Left lung (tissue), 10 donors: ENCODE data around the gene NSD2. TPM values are rescaled to one million over a fixed set of nuclear protein-coding genes. Genes with fewer than 3 reads are reported as not detected.

Experiments
- ATAC-seq: fragments of 200-7000 bp; cut with Tn5 transposase; one replicate; pipeline ENCODE4 v1.9.1; 2020; ENCODE audit warnings: moderate library complexity
- DNase-seq, 4 donors: peaks; one replicate each; pipeline ENCODE4 v3.0.0-alpha.2; 2013 to 2020
- H3K27ac ChIP-seq, 2 donors: fragments of 200-600 bp; sonication (generic) in 1 of 2; one replicate each; pipeline versions ENCODE4 v1.5.0 to v1.8.0; 2020 to 2021
- H3K27me3 ChIP-seq, 2 donors: fragments of 200-600 bp; sonication (generic) in 1 of 2; one replicate each; pipeline versions ENCODE4 v1.5.0 to v1.8.0; 2020 to 2021
- H3K36me3 ChIP-seq, 2 donors: fragments of 200-600 bp; sonication (generic) in 1 of 2; one replicate each; pipeline versions ENCODE4 v1.5.0 to v1.8.0; 2020 to 2021
- H3K4me1 ChIP-seq, 2 donors: fragments of 200-600 bp; one replicate each; pipeline ENCODE4 v1.8.0; 2021
- H3K4me3 ChIP-seq, 2 donors: fragments of 200-600 bp; sonication (generic) in 1 of 2; one replicate each; pipeline versions ENCODE4 v1.5.0 to v1.8.0; 2020 to 2021; ENCODE audit warnings: mild to moderate bottlenecking in 1 of 2
- H3K9me3 ChIP-seq, 2 donors: fragments of 200-600 bp; sonication (generic) in 1 of 2; one replicate each; pipeline versions ENCODE4 v1.5.0 to v1.8.0; 2020 to 2021
- intact Hi-C, 2 donors: fragments of 100-400 bp; cut with DNase I; formaldehyde crosslinking; loops; one replicate each; pipeline versions ENCODE4 v1.11.2 to v1.14.2; 2022
- polyA plus RNA-seq, 6 donors: library from polyadenylated mRNA; unstranded; fragments of 120-200 nt; gene quantifications; one replicate each; pipeline ENCODE4 v1.2.1, GENCODE V29; 2013; ENCODE audit not compliant: insufficient read length in 6 of 6
- total RNA-seq, 2 donors: library from RNA; stranded (reverse); fragmentation: NEBNext Ultra II Directional; extraction: Animal tissue kit (Norgen Biotek cat#: 25700); gene quantifications; one replicate each; pipeline ENCODE4 v1.2.1, GENCODE V29; 2021
- TF ChIP-seq, protein P1 (sequence below), 2 donors: fragments of 200-600 bp; sonication (generic) in 1 of 2; IDR thresholded peaks; one replicate each; pipeline versions ENCODE4 v1.5.0 to v1.8.0; 2021; ENCODE audit warnings: antibody characterized with exemption in 2 of 2
- donor health status: DM: no; HTN: yes; CAD: no.
- donor health status: DM: no; HTN: no; CAD: no.

Gene NSD2
- total and polyA plus RNA-seq, 8 donors, result 53.6 to 93.8 (median 80.0) TPM

DNA sequence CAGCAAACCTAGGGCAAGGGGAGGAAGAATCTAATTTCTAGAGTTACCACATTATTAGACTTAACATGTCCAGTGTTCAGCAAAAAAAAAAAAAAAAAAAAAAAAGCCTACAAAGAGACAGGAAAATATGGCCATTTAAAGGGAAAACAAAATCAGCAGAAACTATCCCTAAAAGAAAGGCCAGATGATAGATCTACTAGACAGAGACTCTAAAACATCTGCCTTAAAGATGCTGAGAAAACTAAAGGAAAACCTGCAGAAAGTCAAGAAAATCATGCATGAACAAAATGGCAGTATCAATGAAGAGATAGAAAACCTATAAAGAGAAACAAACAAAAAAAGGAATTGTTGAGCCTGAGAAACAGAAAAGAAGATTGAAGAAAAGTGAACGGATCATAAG is 93.8 kb downstream of the NSD2 start:
- Histone ChIP-seq H3K9me3 (no peaks in the 10 kb centered on the region), H3K4me1 (no peaks in the 10 kb centered on the region), H3K36me3 (peaks cover 0 to 70% of the 10 kb centered on the region in 2 donors), H3K27me3 (no peaks in the 10 kb centered on the region), H3K4me3 (no peak overlapping the region), H3K27ac (no peak overlapping the region)
- ATAC-seq (no peak), DNase-seq (no peak)
- TF ChIP-seq, protein P1, sequence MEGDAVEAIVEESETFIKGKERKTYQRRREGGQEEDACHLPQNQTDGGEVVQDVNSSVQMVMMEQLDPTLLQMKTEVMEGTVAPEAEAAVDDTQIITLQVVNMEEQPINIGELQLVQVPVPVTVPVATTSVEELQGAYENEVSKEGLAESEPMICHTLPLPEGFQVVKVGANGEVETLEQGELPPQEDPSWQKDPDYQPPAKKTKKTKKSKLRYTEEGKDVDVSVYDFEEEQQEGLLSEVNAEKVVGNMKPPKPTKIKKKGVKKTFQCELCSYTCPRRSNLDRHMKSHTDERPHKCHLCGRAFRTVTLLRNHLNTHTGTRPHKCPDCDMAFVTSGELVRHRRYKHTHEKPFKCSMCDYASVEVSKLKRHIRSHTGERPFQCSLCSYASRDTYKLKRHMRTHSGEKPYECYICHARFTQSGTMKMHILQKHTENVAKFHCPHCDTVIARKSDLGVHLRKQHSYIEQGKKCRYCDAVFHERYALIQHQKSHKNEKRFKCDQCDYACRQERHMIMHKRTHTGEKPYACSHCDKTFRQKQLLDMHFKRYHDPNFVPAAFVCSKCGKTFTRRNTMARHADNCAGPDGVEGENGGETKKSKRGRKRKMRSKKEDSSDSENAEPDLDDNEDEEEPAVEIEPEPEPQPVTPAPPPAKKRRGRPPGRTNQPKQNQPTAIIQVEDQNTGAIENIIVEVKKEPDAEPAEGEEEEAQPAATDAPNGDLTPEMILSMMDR (IDR thresholded peaks at IDR 0.05), result no peak
- intact Hi-C loops, result no loop called here

DNA sequence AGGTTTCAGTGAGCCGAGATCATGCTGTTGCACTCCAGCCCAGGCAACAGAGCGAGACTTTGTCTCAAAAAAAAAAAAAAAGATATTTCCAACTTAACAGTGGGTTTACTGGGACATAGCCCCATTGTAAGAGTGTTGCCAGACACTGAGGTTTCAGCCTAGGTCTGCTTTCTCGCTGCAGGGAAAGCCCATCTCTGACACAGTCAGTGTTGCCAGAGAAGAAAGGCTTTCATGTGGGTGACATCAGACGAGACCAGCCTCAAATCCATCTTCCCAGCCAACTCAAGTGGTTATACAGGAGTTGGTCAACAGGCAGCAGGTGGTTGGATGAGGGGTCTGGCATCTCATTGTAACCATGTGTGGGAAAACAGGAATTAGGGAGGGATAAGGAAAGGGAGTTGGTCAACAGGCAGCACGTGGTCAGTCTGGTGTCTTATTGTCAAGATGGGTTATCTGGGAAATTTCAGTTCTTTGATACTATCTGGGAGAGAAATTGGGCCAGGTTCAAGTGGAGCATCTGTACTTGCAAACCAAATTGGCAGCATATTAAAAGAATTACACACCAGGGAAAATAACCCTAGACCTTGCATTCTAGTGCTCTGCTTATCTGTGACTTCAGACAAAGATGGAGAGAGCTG is 96.4 kb downstream of the NSD2 start:
- Histone ChIP-seq H3K36me3 (peaks cover 0 to 70% of the 10 kb centered on the region in 2 donors), H3K4me1 (no peaks in the 10 kb centered on the region), H3K4me3 (no peak overlapping the region), H3K27ac (no peak overlapping the region), H3K9me3 (no peaks in the 10 kb centered on the region), H3K27me3 (no peaks in the 10 kb centered on the region)
- intact Hi-C loops, result no loop called here
- TF ChIP-seq, protein P1 (IDR thresholded peaks at IDR 0.05), result no peak
- DNase-seq, result no peak
- ATAC-seq, result no peak

DNA sequence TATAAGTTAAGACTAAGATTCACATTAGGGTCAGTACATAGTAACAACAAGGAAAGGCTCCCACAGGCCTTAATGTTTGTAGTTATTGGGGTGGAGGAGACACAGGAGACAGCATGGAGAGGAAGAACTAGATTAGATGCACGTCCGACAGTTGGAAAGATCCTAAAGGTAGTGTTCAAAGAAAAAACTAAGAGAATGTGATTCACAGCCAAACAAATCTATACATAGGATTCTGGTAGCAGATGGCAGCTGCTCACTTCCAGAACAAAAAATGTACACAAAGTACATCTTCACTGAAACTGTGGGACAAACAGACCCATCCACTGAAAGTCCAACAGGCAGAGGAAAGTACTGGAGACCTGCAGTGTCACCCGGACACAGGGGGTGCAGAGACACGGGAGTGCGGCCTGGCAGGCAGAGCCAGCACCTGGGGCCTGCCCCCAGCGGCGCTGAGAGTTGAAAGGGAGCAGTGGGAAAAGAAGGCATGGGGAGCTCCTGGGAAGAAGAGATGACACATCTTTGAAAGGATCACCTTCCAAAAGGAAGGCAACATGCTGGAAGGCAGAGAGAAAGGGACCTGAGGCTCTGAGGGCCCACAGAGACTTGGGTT is 97.6 kb downstream of the NSD2 start:
- ATAC-seq, result no peak

DNA sequence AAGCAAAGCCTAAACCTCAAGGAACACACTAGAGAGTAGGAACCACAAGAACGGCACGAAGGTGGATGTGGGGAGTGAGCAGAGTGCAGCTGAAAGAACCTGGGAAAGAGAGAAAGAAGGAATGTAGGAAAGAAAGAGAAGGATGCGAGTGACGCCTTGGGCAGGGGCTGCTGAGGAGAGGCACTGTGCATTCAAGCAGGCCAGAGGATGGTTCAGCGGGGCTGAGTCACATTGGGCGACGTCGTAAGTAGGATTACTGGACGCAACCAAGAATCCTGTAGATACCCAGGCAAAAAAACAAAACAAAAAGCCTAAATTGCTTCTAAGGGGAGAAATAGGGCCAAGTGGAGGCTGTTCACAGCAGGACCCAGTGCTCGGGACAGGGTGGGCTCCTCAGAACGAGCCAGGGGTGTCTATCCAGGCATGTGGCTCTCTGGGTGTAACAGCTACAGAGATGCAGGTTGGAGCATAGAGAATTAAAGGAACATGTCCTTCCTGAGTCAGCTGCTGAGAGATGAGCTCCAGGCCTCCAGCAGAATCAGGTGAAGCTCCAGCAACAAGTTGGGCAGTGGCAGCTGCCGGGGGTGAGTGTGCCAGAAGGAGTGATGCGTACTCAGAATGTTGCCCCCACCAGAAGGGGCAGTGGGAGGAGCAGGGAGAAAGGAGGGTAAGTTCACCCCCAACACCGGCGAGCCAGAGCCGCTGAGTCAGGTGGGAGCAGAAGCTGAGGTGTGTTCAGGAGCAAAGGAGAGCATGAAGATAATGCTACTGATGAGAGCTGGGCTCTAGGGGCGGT is 98.9 kb downstream of the NSD2 start:
- H3K36me3 ChIP-seq, result peaks cover 0 to 75% of the 10 kb centered on the region in 2 donors
- no peak for DNase-seq
- H3K27ac ChIP-seq, result no peak overlapping the region
- ATAC-seq, result no peak
- no peaks in the 10 kb centered on the region for H3K27me3 ChIP-seq
- TF ChIP-seq, protein P1 (IDR thresholded peaks at IDR 0.05), result no peak
- H3K4me3 ChIP-seq, result no peak overlapping the region
- no peaks in the 10 kb centered on the region for H3K9me3 ChIP-seq
- H3K4me1 ChIP-seq, result no peaks in the 10 kb centered on the region
- intact Hi-C loops, result no loop called here

More for the DNA sequence above, 97.6 kb downstream of the NSD2 start:
- no peaks in the 10 kb centered on the region for H3K9me3 ChIP-seq
- no peak overlapping the region for H3K4me3 ChIP-seq
- H3K4me1 ChIP-seq, result no peaks in the 10 kb centered on the region
- TF ChIP-seq, protein P1 (IDR thresholded peaks at IDR 0.05), result no peak
- no peaks in the 10 kb centered on the region for H3K27me3 ChIP-seq
- no peak for DNase-seq
- peaks cover 0 to 70% of the 10 kb centered on the region in 2 donors for H3K36me3 ChIP-seq
- intact Hi-C loops, result no loop called here
- no peak overlapping the region for H3K27ac ChIP-seq

DNA sequence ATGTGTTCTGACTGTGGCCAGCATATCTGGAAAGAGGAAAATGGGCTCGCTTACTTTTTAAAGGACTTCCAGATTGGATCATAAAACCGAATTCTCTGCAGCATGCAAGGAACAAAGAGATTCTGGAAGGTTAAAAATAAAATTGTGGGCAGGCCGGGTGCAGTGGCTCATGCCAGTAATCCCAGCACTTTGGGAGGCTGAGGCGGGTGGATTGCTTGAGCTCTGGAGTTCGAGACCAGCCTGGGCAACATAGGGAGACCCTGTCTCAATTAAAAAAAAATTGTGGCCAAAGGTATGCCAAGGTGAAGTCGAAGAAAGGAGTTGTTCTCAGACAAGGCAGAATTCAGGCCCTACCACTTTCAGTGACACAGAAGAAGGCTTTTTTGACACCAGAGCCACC is 99.7 kb downstream of the NSD2 start:
- no peaks in the 10 kb centered on the region for H3K4me1 ChIP-seq
- H3K27me3 ChIP-seq, result no peaks in the 10 kb centered on the region
- intact Hi-C loops, result no loop called here
- peaks cover 0 to 75% of the 10 kb centered on the region in 2 donors for H3K36me3 ChIP-seq
- H3K27ac ChIP-seq, result no peak overlapping the region
- no peak overlapping the region for H3K4me3 ChIP-seq
- no peak for DNase-seq
- TF ChIP-seq, protein P1 (IDR thresholded peaks at IDR 0.05), result no peak
- no peak for ATAC-seq
- no peaks in the 10 kb centered on the region for H3K9me3 ChIP-seq
